ENCODE measurements around the gene MIEN1. TPM values are rescaled to one million over a fixed set of nuclear protein-coding genes. Genes with fewer than 3 reads are reported as not detected.
A peak's percentile ranks its signal among the peaks of the same experiment; 100 is the strongest.

The MIEN1 gene
- total RNA-seq, 6 donors from 2014 or later, result 26.2 to 54.1 (median 43.2) TPM

GRCh38 chr17:39756380-39757079 is 26.2 kb upstream of the MIEN1 start:
- Histone ChIP-seq H3K36me3 (no peaks in the 10 kb centered on the region), H3K27me3 (no peaks in the 10 kb centered on the region), H3K4me1 (peaks cover 16 to 28% (median 18%) of the 10 kb centered on the region in 4 donors), H3K9me3 (no peaks in the 10 kb centered on the region), H3K27ac (peak overlapping the region; percentile 21 to 99 (median 98)), H3K4me3 (no peak overlapping the region)
- ATAC-seq (ENCODE audit: low FRiP score in 2 of 2) (no peak), DNase-seq (peak in 1 of 2 donors; percentile 15)
- TF ChIP-seq POLR2AphosphoS5 (IDR thresholded peaks at IDR 0.05) (no peak), CTCF (IDR thresholded peaks at IDR 0.05) (no peak), EP300 (IDR thresholded peaks at IDR 0.05) (no peak), POLR2A (IDR thresholded peaks at IDR 0.05) (no peak)
- WGBS, 2 donors, result 77% methylated on average over 7 of the region's 7 CpGs

- Histone ChIP-seq H3K4me1 (peaks cover 16 to 28% (median 18%) of the 10 kb centered on the region in 4 donors), H3K9me3 (no peaks in the 10 kb centered on the region), H3K36me3 (no peaks in the 10 kb centered on the region), H3K27me3 (no peaks in the 10 kb centered on the region), H3K27ac (peak overlapping the region; percentile 95 to 99 (median 98)), H3K4me3 (no peak overlapping the region)
- no peak for ATAC-seq (ENCODE audit: low FRiP score in 2 of 2)
- DNase-seq, result peak in 1 of 2 donors; percentile 19
- TF ChIP-seq POLR2AphosphoS5 (IDR thresholded peaks at IDR 0.05), result no peak
- no peak for TF ChIP-seq EP300 (IDR thresholded peaks at IDR 0.05)
- TF ChIP-seq POLR2A (IDR thresholded peaks at IDR 0.05), result no peak
- TF ChIP-seq CTCF (IDR thresholded peaks at IDR 0.05), result no peak
- WGBS, 2 donors, result 58% methylated on average over 12 to 18 of the region's 18 CpGs
Observed at GRCh38 chr17:39755554-39756379, 25.4 kb upstream of the MIEN1 start.

DNA sequence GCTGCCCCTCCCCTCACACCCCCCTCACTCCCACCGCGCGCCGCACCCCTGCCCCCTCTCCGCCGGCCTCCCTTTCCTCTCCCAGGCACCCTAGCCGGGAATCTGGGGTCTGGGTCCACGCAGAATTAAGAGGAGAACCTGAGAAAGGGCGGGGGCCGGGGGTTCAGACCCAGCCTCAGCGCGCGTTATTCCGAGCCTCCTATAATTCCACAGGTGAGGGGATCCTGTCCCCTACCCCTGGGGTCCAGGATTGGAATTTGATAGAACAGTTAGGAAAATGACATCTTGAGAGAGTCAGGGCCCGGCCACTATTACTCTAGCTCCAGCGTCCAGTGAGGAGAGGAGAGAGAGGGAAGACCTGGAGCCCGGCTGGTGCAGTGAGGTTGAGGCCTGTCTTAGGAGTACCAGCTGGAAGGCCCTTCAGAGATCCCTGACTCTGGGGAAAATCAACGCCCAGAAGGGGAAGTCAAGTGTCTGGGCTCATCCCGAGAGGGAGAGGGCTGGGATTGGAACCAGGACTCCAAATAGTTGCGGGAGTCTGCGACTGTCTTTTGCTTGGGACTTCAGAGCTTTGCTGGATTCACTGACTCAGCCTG is 24.7 kb upstream of the MIEN1 start:
- 33 to 45% methylated on average over 16 to 21 of the region's 21 CpGs for WGBS, 2 donors
- Histone ChIP-seq H3K9me3 (no peaks in the 10 kb centered on the region), H3K4me3 (peak overlapping the region; percentile 41 to 82 (median 66)), H3K36me3 (no peaks in the 10 kb centered on the region), H3K4me1 (peaks cover 16 to 28% (median 18%) of the 10 kb centered on the region in 4 donors), H3K27me3 (no peaks in the 10 kb centered on the region), H3K27ac (peak overlapping the region; percentile 95 to 99 (median 98))
- peak in 1 of 2 donors; percentile 32 for DNase-seq
- ATAC-seq (ENCODE audit: low FRiP score in 2 of 2), result no peak
- no peak for TF ChIP-seq CTCF (IDR thresholded peaks at IDR 0.05)

- H3K27me3 ChIP-seq, result no peaks in the 10 kb centered on the region
- TF ChIP-seq POLR2AphosphoS5 (IDR thresholded peaks at IDR 0.05) (peak; percentile 81 to 94), EP300 (IDR thresholded peaks at IDR 0.05) (peak in 2 of 4 donors; percentile 59 to 85), POLR2A (IDR thresholded peaks at IDR 0.05) (peak in 2 of 4 donors; percentile 76 to 87), CTCF (IDR thresholded peaks at IDR 0.05) (peak; percentile 98 to 100 (median 100))
- H3K9me3 ChIP-seq, result no peaks in the 10 kb centered on the region
- peaks cover 16 to 28% (median 18%) of the 10 kb centered on the region in 4 donors for H3K4me1 ChIP-seq
- ATAC-seq (ENCODE audit: low FRiP score in 2 of 2), result peak; percentile 95
- no peaks in the 10 kb centered on the region for H3K36me3 ChIP-seq
- H3K4me3 ChIP-seq, result peak overlapping the region; percentile 54 to 82 (median 66)
- DNase-seq, result peak; percentile 97 to 99
- H3K27ac ChIP-seq, result peak overlapping the region; percentile 95 to 99 (median 98)
- WGBS, 2 donors, result 1% methylated on average over 57 of the region's 91 CpGs; no CpG with 5 or more reads in 1 of the 2 donors
Observed at GRCh38 chr17:39754161-39754957, 24.0 kb upstream of the MIEN1 start.

Measured in upper lobe of left lung (tissue), 6 donors.